Neural cell (in vitro differentiated cells): ENCODE data around the gene NECTIN2. TPM values are rescaled to one million over a fixed set of nuclear protein-coding genes. Genes with fewer than 3 reads are reported as not detected.

Source experiments
- H2AFZ ChIP-seq: fragments of 200-600, 300-800 bp; sonication (generic), shearing (Covaris generic); 2 replicates; pipeline ENCODE4 v1.6.0; 2014; ENCODE audit warnings: low read depth, mild to moderate bottlenecking, antibody characterized with exemption, low read length, moderate library complexity
- H3F3A ChIP-seq: fragments of 200-600 bp; shearing (Covaris generic); 2 replicates; pipeline ENCODE4 v1.6.1; 2016; ENCODE audit warnings: mild to moderate bottlenecking, moderate library complexity, mixed read lengths, antibody characterized with exemption, low read length; ENCODE audit not compliant: insufficient read depth, poor library complexity, severe bottlenecking
- H3K27ac ChIP-seq: fragments of 200-600, 300-800 bp; sonication (generic), shearing (Covaris generic); 2 replicates; pipeline ENCODE4 v1.5.1; 2014; ENCODE audit warnings: mild to moderate bottlenecking, low read length, moderate library complexity
- H3K27me3 ChIP-seq: fragments of 300-800, 200-600 bp; sonication (generic), shearing (Covaris generic); 2 replicates; pipeline ENCODE4 v1.6.0; 2014; ENCODE audit warnings: mild to moderate bottlenecking, low read depth, low read length, moderate library complexity; ENCODE audit not compliant: insufficient read depth
- H3K36me3 ChIP-seq: fragments of 300-800, 200-600 bp; sonication (generic), shearing (Covaris generic); 2 replicates; pipeline ENCODE4 v1.5.1; 2014; ENCODE audit warnings: mild to moderate bottlenecking, antibody characterized with exemption, low read length, moderate library complexity; ENCODE audit not compliant: insufficient read depth
- H3K4me2 ChIP-seq: fragments of 300-800, 200-600 bp; sonication (generic), shearing (Covaris generic); 2 replicates; pipeline ENCODE4 v1.6.0; 2014; ENCODE audit warnings: mild to moderate bottlenecking, low read length
- H3K4me3 ChIP-seq: fragments of 300-800, 200-600 bp; sonication (generic), shearing (Covaris generic); 2 replicates; pipeline ENCODE4 v1.5.1; 2014; ENCODE audit warnings: mild to moderate bottlenecking, low read length, moderate library complexity
- H3K79me2 ChIP-seq: fragments of 200-600 bp; shearing (Covaris generic); replicated peaks from 2 replicates; pipeline ENCODE4 v1.6.0; 2014; ENCODE audit warnings: mild to moderate bottlenecking, low read length, moderate library complexity; ENCODE audit not compliant: insufficient read depth
- H3K9ac ChIP-seq: fragments of 300-800, 200-600 bp; sonication (generic), shearing (Covaris generic); 2 replicates; pipeline ENCODE4 v1.6.1; 2016; ENCODE audit warnings: mild to moderate bottlenecking, low read length, mixed read lengths
- H3K9me2 ChIP-seq: fragments of 200-600 bp; shearing (Covaris generic); 2 replicates; pipeline ENCODE4 v1.6.1; 2016; ENCODE audit warnings: mild to moderate bottlenecking, low read length, mixed read lengths; ENCODE audit not compliant: insufficient read depth
- H3K9me3 ChIP-seq: fragments of 200-600, 300-800 bp; sonication (generic), shearing (Covaris generic); 2 replicates; pipeline ENCODE4 v1.6.1; 2016; ENCODE audit warnings: mild to moderate bottlenecking, mixed run types, low read length, moderate library complexity, mixed read lengths
- H4K20me1 ChIP-seq: fragments of 200-600 bp; shearing (Covaris generic); 2 replicates; pipeline ENCODE4 v1.6.1; 2016; ENCODE audit warnings: mild to moderate bottlenecking, mixed run types; ENCODE audit not compliant: insufficient read depth
- EP300 ChIP-seq: fragments of 450-650 bp; conservative IDR thresholded peaks from 2 replicates; pipeline ENCODE4 v1.6.1; 2014; ENCODE audit warnings: antibody characterized with exemption, mild to moderate bottlenecking, moderate library complexity; ENCODE audit not compliant: poor library complexity, severe bottlenecking
- EZH2 ChIP-seq: fragments of 200-600, 300-800 bp; shearing (Covaris generic), sonication (generic); IDR thresholded peaks from 2 replicates; pipeline ENCODE4 v1.6.1; 2014; ENCODE audit warnings: antibody characterized with exemption, low read length, borderline replicate concordance, mild to moderate bottlenecking; ENCODE audit not compliant: insufficient read depth, poor library complexity, severe bottlenecking
- MXI1 ChIP-seq: fragments of 450-650 bp; conservative IDR thresholded peaks from 2 replicates; pipeline ENCODE4 v1.6.1; 2014; ENCODE audit warnings: antibody characterized with exemption, mild to moderate bottlenecking; ENCODE audit not compliant: poor library complexity, severe bottlenecking
- POLR2AphosphoS5 ChIP-seq: IDR thresholded peaks from 2 replicates; pipeline ENCODE4 v1.6.1; 2012
- RAD21 ChIP-seq: fragments of 450-650 bp; conservative IDR thresholded peaks from 2 replicates; pipeline ENCODE4 v1.6.1; 2014; ENCODE audit warnings: antibody characterized with exemption, mild to moderate bottlenecking, moderate library complexity
- SMC3 ChIP-seq: fragments of 450-650 bp; conservative IDR thresholded peaks from 2 replicates; pipeline ENCODE4 v1.6.1; 2014; ENCODE audit warnings: antibody characterized with exemption, mild to moderate bottlenecking, moderate library complexity; ENCODE audit not compliant: poor library complexity
- TAF1 ChIP-seq: IDR thresholded peaks from 2 replicates; pipeline ENCODE4 v1.6.1; 2012; ENCODE audit warnings: low read depth
- polyA plus RNA-seq: library from polyadenylated mRNA; depleted of rRNA; stranded (reverse); fragments of >200 nt; gene quantifications from 2 replicates; pipeline ENCODE4 v1.2.3, GENCODE V29; 2014
- TF ChIP-seq, protein P1 (sequence below): fragments of 450-650 bp; IDR thresholded peaks from 2 replicates; pipeline ENCODE4 v1.5.1; 2014; ENCODE audit warnings: antibody characterized with exemption, mild to moderate bottlenecking, moderate library complexity; ENCODE audit not compliant: poor library complexity, severe bottlenecking
- TF ChIP-seq, protein P2 (sequence below): IDR thresholded peaks from 2 replicates; pipeline ENCODE4 v1.6.1; 2012; ENCODE audit warnings: borderline replicate concordance

NECTIN2 gene
- polyA plus RNA-seq, 1 donor from 2014 or later: 33.2 TPM

DNA sequence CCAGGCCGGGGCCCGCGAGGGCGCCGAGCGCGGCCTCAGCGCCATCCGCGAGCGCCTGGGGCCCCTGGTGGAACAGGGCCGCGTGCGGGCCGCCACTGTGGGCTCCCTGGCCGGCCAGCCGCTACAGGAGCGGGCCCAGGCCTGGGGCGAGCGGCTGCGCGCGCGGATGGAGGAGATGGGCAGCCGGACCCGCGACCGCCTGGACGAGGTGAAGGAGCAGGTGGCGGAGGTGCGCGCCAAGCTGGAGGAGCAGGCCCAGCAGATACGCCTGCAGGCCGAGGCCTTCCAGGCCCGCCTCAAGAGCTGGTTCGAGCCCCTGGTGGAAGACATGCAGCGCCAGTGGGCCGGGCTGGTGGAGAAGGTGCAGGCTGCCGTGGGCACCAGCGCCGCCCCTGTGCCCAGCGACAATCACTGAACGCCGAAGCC is 62.8 kb downstream of the NECTIN2 start:
- Histone ChIP-seq H3F3A (no peaks in the 10 kb centered on the region), H4K20me1 (no peaks in the 10 kb centered on the region), H3K79me2 (no peaks in the 10 kb centered on the region), H3K4me3 (no peak overlapping the region), H2AFZ (no peak overlapping the region), H3K27me3 (peaks cover 8% of the 10 kb centered on the region), H3K9ac (no peak overlapping the region), H3K27ac (no peak overlapping the region), H3K36me3 (no peaks in the 10 kb centered on the region), H3K9me3 (no peaks in the 10 kb centered on the region), H3K4me2 (no peak overlapping the region), H3K9me2 (no peaks in the 10 kb centered on the region)
- no peak for TF ChIP-seq RAD21
- TF ChIP-seq TAF1: no peak
- TF ChIP-seq POLR2AphosphoS5: no peak
- TF ChIP-seq, protein P1, sequence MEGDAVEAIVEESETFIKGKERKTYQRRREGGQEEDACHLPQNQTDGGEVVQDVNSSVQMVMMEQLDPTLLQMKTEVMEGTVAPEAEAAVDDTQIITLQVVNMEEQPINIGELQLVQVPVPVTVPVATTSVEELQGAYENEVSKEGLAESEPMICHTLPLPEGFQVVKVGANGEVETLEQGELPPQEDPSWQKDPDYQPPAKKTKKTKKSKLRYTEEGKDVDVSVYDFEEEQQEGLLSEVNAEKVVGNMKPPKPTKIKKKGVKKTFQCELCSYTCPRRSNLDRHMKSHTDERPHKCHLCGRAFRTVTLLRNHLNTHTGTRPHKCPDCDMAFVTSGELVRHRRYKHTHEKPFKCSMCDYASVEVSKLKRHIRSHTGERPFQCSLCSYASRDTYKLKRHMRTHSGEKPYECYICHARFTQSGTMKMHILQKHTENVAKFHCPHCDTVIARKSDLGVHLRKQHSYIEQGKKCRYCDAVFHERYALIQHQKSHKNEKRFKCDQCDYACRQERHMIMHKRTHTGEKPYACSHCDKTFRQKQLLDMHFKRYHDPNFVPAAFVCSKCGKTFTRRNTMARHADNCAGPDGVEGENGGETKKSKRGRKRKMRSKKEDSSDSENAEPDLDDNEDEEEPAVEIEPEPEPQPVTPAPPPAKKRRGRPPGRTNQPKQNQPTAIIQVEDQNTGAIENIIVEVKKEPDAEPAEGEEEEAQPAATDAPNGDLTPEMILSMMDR: no peak
- no peak for TF ChIP-seq EP300
- TF ChIP-seq, protein P2, sequence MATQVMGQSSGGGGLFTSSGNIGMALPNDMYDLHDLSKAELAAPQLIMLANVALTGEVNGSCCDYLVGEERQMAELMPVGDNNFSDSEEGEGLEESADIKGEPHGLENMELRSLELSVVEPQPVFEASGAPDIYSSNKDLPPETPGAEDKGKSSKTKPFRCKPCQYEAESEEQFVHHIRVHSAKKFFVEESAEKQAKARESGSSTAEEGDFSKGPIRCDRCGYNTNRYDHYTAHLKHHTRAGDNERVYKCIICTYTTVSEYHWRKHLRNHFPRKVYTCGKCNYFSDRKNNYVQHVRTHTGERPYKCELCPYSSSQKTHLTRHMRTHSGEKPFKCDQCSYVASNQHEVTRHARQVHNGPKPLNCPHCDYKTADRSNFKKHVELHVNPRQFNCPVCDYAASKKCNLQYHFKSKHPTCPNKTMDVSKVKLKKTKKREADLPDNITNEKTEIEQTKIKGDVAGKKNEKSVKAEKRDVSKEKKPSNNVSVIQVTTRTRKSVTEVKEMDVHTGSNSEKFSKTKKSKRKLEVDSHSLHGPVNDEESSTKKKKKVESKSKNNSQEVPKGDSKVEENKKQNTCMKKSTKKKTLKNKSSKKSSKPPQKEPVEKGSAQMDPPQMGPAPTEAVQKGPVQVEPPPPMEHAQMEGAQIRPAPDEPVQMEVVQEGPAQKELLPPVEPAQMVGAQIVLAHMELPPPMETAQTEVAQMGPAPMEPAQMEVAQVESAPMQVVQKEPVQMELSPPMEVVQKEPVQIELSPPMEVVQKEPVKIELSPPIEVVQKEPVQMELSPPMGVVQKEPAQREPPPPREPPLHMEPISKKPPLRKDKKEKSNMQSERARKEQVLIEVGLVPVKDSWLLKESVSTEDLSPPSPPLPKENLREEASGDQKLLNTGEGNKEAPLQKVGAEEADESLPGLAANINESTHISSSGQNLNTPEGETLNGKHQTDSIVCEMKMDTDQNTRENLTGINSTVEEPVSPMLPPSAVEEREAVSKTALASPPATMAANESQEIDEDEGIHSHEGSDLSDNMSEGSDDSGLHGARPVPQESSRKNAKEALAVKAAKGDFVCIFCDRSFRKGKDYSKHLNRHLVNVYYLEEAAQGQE: no peak
- TF ChIP-seq EZH2: no peak
- TF ChIP-seq MXI1: no peak
- no peak for TF ChIP-seq SMC3

DNA sequence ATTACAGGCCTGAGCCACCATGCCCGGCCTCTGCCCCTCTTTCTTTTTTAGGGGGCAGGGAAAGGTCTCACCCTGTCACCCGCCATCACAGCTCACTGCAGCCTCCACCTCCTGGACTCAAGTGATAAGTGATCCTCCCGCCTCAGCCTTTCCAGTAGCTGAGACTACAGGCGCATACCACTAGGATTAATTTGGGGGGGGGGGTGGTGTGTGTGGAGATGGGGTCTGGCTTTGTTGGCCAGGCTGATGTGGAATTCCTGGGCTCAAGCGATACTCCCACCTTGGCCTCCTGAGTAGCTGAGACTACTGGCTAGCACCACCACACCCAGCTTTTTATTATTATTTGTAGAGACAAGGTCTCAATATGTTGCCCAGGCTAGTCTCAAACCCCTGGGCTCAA is 63.7 kb downstream of the NECTIN2 start:
- H3K4me2 ChIP-seq: no peak overlapping the region
- H3K27ac ChIP-seq: no peak overlapping the region
- no peaks in the 10 kb centered on the region for H3K9me2 ChIP-seq

More for the DNA sequence above, 63.7 kb downstream of the NECTIN2 start:
- peaks cover 8% of the 10 kb centered on the region for H3K27me3 ChIP-seq
- no peaks in the 10 kb centered on the region for H3K36me3 ChIP-seq
- no peak overlapping the region for H2AFZ ChIP-seq
- H3K4me3 ChIP-seq: no peak overlapping the region
- H4K20me1 ChIP-seq: no peaks in the 10 kb centered on the region
- no peak for TF ChIP-seq RAD21
- TF ChIP-seq, protein P1: no peak
- TF ChIP-seq, protein P2: no peak
- TF ChIP-seq SMC3: no peak
- TF ChIP-seq MXI1: no peak
- TF ChIP-seq EP300: no peak
- no peak for TF ChIP-seq EZH2
- TF ChIP-seq POLR2AphosphoS5: no peak
- no peak for TF ChIP-seq TAF1
- no peaks in the 10 kb centered on the region for H3K79me2 ChIP-seq
- no peaks in the 10 kb centered on the region for H3F3A ChIP-seq
- no peak overlapping the region for H3K9ac ChIP-seq
- no peaks in the 10 kb centered on the region for H3K9me3 ChIP-seq
